Skin epidermis (tissue), 12 donors: Measurements from ENCODE around the gene CADPS.

Source experiments
- H3K27ac ChIP-seq, 21 experiments: fragments of 200-600 bp; sonication (generic) in 11 of 21; one replicate each; pipeline ENCODE4 v1.5.0; 2020; ENCODE audit warnings: mild to moderate bottlenecking in 3 of 21, inconsistent platforms in 2 of 21, moderate library complexity in 2 of 21
- H3K4me3 ChIP-seq, 7 experiments: fragments of 200-600 bp; sonication (generic) in 2 of 7; one replicate each; pipeline ENCODE4 v1.5.0; 2020; ENCODE audit warnings: inconsistent platforms in 2 of 7, mild to moderate bottlenecking in 2 of 7, moderate library complexity in 1 of 7

CADPS gene

DNA sequence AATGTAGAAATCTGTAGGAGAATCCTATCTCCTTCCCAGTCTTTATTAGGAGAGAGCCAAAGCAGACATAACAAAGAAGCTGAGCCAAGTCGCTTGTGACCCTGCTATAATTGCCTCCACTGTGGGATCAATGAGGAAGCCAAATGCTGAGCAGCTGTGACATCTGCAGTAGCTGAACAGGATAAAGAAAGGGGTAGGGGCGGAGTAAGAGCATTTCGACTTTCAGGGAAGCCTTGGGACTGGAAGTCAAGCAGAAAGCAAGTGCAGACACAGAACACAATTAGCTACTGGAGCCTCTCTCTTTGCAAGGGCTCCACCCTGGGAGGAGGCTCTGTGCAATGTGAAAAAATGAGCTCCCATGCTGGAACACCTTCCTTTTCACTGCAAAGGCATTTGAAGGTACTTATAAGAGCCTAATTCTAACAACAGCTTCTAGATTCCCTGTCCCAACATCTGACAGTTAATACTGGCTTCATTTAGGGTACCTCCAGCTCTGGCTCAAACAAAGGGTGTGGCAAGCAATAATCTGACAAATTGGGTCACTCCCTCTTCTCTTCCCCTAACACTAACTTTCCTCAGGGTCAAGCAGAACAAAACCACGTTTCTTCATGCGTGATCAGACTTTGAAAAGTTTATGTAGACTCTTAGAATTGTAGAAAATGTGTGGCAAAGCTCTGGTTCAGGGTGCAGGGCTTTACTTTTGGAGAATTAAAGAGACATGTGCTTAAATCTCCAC is 166.4 kb downstream of the CADPS start:
- no peak overlapping the region for H3K27ac ChIP-seq
- H3K4me3 ChIP-seq = no peak overlapping the region

DNA sequence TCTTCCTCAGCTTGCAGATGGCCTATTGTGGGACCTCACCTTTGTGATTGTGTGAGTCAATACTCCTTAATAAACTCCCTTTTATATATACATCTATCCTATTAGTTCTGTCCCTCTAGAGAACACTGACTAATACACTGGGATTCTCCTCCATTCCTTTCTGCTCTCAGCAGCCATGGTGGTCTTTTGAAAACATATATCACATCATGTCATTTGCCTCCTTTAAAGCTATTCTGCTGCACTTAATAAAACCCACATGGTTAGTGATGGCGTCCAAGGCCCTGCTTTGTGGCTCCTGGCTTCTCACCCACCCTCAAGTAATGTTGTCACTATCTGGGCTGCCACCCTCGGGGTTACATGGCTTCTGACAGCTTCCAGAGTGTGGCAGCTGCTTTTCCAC is 169.5 kb downstream of the CADPS start:
- H3K4me3 ChIP-seq = no peak overlapping the region
- H3K27ac ChIP-seq = no peak overlapping the region

DNA sequence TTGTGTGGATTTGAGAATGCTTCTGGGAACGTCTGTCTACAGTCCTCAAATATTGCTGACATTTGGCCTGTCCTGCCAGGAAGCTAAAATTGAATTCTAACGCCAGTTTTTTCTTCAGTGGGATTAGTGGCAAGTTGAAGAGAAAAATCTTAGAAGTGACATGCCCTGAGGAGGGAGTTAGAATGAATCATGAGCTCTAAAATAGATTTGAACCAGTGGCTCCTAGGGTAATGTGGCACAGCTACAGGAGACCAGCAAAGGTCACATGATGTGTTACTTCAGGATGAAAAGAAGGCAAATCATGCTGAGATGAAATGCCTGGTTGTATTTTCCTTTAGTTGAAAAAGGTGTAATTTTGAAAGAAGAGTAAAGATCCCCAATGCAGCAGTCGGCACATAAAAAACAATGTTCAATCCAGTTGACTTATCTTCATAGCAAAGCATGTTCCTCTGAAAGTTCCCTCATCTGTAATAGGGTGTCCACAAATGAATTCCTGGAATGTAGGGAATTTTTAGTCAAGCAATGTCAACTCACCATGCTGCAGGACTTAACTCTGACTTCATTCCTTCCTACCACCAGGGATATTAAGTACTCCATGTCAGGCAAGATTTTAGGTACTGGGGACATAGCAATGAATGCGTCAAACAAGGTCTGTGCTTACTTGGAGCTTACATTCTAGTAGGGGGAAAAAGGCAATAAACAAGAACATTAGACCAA is 171.6 kb downstream of the CADPS start:
- no peak overlapping the region for H3K4me3 ChIP-seq

GRCh38 chr3:62700357-62700756 is 174.9 kb downstream of the CADPS start:
- Histone ChIP-seq H3K27ac (no peak overlapping the region), H3K4me3 (no peak overlapping the region)

More for the DNA sequence above, 171.6 kb downstream of the CADPS start:
- no peak overlapping the region for H3K27ac ChIP-seq

- Histone ChIP-seq H3K4me3 (no peak overlapping the region), H3K27ac (no peak overlapping the region)
Measured at GRCh38 chr3:62699728-62700127, 175.5 kb downstream of the CADPS start.

- H3K4me3 ChIP-seq = no peak overlapping the region
Measured at GRCh38 chr3:62696011-62696410, 179.2 kb downstream of the CADPS start.

GRCh38 chr3:62688812-62689211 is 186.4 kb downstream of the CADPS start:
- no peak overlapping the region for H3K27ac ChIP-seq
- no peak overlapping the region for H3K4me3 ChIP-seq

More at GRCh38 chr3:62696011-62696410, 179.2 kb downstream of the CADPS start:
- no peak overlapping the region for H3K27ac ChIP-seq

- no peak overlapping the region for H3K4me3 ChIP-seq
- H3K27ac ChIP-seq = no peak overlapping the region
Measured at GRCh38 chr3:62688050-62688449, 187.2 kb downstream of the CADPS start.

- H3K4me3 ChIP-seq = no peak overlapping the region
- H3K27ac ChIP-seq = peak overlapping the region in 3 of 21 experiments; percentile 22 to 53 (median 31)
Measured at GRCh38 chr3:62686503-62687294, 188.5 kb downstream of the CADPS start.

DNA sequence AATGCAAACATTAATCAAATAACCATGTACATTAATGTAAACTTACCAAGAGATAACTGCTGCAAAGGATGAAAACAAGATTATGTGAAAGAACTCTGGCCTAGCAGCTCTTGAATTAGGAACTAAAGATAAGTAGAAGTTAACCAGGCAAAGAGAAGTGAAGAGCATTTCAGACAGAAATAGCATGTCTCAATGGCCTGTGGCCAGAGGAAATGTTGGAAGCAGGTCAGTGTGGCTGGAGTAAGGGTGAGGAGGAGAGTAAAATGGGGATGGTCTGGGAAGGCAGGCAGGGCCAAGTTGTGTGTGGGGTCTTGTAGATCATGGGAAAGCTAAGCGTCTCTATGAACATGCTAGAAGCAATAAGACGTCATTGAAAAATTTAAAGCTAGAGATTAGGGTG is 192.4 kb downstream of the CADPS start:
- H3K27ac ChIP-seq = no peak overlapping the region
- no peak overlapping the region for H3K4me3 ChIP-seq

- Histone ChIP-seq H3K4me3 (no peak overlapping the region), H3K27ac (no peak overlapping the region)
Measured at GRCh38 chr3:62679988-62680387, 195.2 kb downstream of the CADPS start.

DNA sequence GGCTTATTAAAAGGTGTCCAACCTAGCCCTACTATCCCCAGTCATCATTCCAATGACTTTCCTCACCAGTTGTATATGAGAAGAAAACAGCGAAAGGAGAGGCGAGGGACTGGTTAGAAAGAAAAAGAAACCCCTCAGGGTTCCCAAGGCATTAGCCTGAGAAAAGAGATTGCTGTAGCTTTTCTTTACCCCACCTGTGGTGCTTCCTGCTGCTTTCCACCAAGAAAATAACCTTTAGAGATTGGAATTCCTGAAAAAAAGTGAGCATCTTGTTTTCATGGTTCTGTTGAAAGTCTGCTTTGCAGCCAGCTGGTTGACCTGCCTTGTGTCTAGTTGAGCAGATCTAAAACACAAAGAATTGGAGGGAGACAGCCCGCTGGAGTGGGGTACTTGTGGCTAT is 196.4 kb downstream of the CADPS start:
- Histone ChIP-seq H3K27ac (no peak overlapping the region), H3K4me3 (no peak overlapping the region)

GRCh38 chr3:62677926-62678325 is 197.3 kb downstream of the CADPS start:
- no peak overlapping the region for H3K4me3 ChIP-seq
- H3K27ac ChIP-seq = no peak overlapping the region

DNA sequence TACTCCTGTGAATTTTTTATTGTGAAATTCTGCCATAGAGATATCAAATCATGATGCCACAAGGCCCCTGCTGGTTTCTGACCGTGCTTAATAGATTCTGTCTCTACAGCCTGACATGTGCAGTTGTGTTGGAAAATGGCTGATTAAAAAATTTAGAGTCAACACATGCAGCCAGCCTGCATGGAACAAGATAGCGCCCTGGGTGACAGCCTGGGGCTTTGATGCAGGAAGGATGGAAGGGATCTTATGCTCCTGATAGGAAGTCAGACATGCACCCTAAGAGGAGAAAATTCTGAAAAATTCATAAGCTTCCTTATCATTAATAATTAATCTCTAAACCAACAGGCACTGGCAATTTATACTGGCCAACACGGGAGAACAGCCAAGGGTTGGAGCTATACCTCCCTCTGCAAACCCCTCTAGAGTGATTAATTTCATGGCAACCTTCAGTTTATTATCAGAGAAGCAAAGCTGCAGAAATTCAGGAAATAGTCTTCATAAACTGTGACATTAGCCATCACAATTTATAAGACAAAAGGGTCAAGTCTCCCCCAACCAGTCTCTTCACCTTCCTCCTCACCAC is 198.4 kb downstream of the CADPS start:
- no peak overlapping the region for H3K27ac ChIP-seq

GRCh38 chr3:62675492-62675891 is 199.7 kb downstream of the CADPS start:
- Histone ChIP-seq H3K27ac (no peak overlapping the region), H3K4me3 (no peak overlapping the region)

More for the DNA sequence above, 198.4 kb downstream of the CADPS start:
- no peak overlapping the region for H3K4me3 ChIP-seq

GRCh38 chr3:62672988-62673313 is 202.3 kb downstream of the CADPS start:
- Histone ChIP-seq H3K4me3 (no peak overlapping the region), H3K27ac (no peak overlapping the region)

GRCh38 chr3:62672270-62672987 is 202.8 kb downstream of the CADPS start:
- H3K4me3 ChIP-seq = no peak overlapping the region
- no peak overlapping the region for H3K27ac ChIP-seq

DNA sequence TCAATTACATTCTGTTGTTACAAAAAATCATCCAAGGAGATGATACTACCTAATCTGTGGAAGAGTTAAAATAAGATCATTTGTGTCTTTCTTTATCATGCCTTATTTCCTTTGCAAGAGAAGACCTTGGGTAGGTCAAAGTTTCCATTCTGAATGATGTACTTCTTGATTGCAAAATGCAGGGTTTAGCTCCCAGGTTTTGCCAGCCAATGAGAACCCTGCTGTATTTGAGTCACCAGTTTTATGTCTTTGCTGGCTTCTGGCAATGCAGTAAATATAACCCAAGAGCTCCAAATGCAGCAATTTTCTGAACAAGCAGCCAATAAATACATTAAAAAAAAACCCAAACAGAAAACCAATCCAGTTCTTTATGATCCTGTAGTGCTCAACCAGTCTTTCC is 204.9 kb downstream of the CADPS start:
- Histone ChIP-seq H3K27ac (no peak overlapping the region), H3K4me3 (no peak overlapping the region)

DNA sequence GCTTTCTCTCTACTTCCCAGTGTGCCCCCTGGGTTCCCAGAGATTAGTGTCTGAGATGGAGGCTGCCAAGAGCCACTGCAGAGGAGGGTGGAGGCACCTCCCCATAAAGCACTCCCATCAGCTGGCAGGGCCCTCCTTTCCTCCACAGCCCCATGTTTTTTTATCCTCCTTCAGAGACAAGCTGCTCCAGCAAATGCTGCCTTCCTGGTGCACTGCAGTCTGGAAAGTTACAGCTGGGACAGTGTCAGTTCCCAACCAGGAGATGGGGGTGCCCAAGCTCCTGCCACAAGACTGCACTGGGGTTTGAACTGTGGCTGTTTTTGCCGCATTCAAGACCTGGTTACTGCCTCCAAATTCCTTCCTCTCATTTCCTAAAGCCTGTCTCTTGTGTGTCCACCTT is 206.1 kb downstream of the CADPS start:
- H3K4me3 ChIP-seq = no peak overlapping the region
- H3K27ac ChIP-seq = no peak overlapping the region

DNA sequence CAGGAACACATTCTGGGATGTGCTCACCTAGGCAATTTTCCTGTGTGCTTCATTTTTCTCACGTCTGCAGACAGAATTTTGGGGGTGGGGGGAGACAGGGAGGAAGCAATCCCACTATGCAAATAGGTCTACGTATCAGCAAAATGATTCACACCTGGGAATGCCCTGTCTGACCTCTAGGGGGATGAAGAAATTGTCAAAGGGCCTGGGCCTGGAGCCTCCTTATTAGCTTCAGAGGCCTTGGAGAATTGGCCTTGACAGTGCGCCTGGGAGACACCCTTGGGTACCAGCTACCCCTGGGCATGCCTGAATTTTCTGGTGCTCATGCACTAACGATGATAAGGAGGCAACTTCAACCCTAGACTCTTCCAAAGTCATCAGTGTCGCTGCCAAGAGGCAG is 207.5 kb downstream of the CADPS start:
- H3K27ac ChIP-seq = no peak overlapping the region
- no peak overlapping the region for H3K4me3 ChIP-seq
